Body of pancreas (tissue), 4 donors: ENCODE measurements around the gene SCFD2.

Source experiments
- CTCF ChIP-seq, 7 experiments: fragments of 450-650 bp in 4 of 7; fragments of 200-600 bp in 3 of 7; sonication (generic) in 3 of 7; IDR thresholded peaks; one replicate each; pipeline ENCODE4 v1.5.1; 2016 to 2019; ENCODE audit warnings: antibody characterized with exemption in 7 of 7
- POLR2A ChIP-seq, 3 donors: fragments of 450-650 bp; IDR thresholded peaks; one replicate each; pipeline ENCODE4 v1.6.1; 2016; ENCODE audit warnings: antibody characterized with exemption in 3 of 3, mild to moderate bottlenecking in 2 of 3

GRCh38 chr4:52836120-52836519, 529.7 kb downstream of the SCFD2 start:
- TF ChIP-seq CTCF (IDR thresholded peaks at IDR 0.05) (no peak), POLR2A (IDR thresholded peaks at IDR 0.05) (no peak)
